Effector memory CD4-positive, alpha-beta T cell (primary cell): ENCODE data around the gene KIAA1755.

Experiments
- DNase-seq, 3 donors: peaks; one replicate each; pipeline ENCODE4 v3.0.0-alpha.2; 2020
- H3K27ac ChIP-seq: 2 replicates; pipeline ENCODE4 v1.7.0; 2013; ENCODE audit warnings: mild to moderate bottlenecking, low read length, moderate library complexity; ENCODE audit not compliant: insufficient read depth, poor library complexity, severe bottlenecking
- H3K27me3 ChIP-seq: replicated peaks from 2 replicates; pipeline ENCODE4 v1.7.0; 2013; ENCODE audit warnings: mild to moderate bottlenecking, low read length; ENCODE audit not compliant: insufficient read depth, control insufficient read depth, poor library complexity, severe bottlenecking
- H3K36me3 ChIP-seq: 2 replicates; pipeline ENCODE4 v1.7.0; 2013; ENCODE audit warnings: mild to moderate bottlenecking, low read length, moderate library complexity; ENCODE audit not compliant: control insufficient read depth, insufficient read depth
- H3K4me1 ChIP-seq: 2 replicates; pipeline ENCODE4 v1.7.0; 2013; ENCODE audit warnings: low read length, mild to moderate bottlenecking; ENCODE audit not compliant: control insufficient read depth, insufficient read depth, poor library complexity, severe bottlenecking
- H3K4me3 ChIP-seq: 2 replicates; pipeline ENCODE4 v1.7.0; 2013; ENCODE audit warnings: low read length, low read depth, mild to moderate bottlenecking; ENCODE audit not compliant: insufficient read depth, poor library complexity, severe bottlenecking
- H3K9me3 ChIP-seq: 2 replicates; pipeline ENCODE4 v1.7.0; 2013; ENCODE audit warnings: mild to moderate bottlenecking, low read length, moderate library complexity; ENCODE audit not compliant: control insufficient read depth
- total RNA-seq, 3 donors: gene quantifications; one replicate each; lab custom pipeline; 2026; lab: John Stamatoyannopoulos, UW

KIAA1755 gene
- total RNA-seq = 0 reads per million in 3 donors

GRCh38 chr20:38260378-38261053 lies at the start of gene KIAA1755:
Gene KIAA1755 (minus strand): TSS chr20:38260735. CDS start chr20:38260500, 235 bp downstream.
- H3K36me3 ChIP-seq = no peaks in the 10 kb centered on the region
- DNase-seq = no peak
- H3K4me3 ChIP-seq = no peak within 1 kb of the TSS
- no peaks in the 10 kb centered on the region for H3K4me1 ChIP-seq
- H3K27ac ChIP-seq = no peak within 1 kb of the TSS
- no peaks in the 10 kb centered on the region for H3K9me3 ChIP-seq
- H3K27me3 ChIP-seq = peaks cover 15% of the 10 kb centered on the region

GRCh38 chr20:38308447-38308846 lies 47.9 kb upstream of the KIAA1755 start:
- Histone ChIP-seq H3K27me3 (no peaks in the 10 kb centered on the region), H3K9me3 (no peaks in the 10 kb centered on the region), H3K4me1 (peaks cover 5% of the 10 kb centered on the region), H3K4me3 (no peak overlapping the region), H3K36me3 (no peaks in the 10 kb centered on the region), H3K27ac (no peak overlapping the region)
- DNase-seq = no peak

GRCh38 chr20:38308047-38308438 lies 47.5 kb upstream of the KIAA1755 start:
- DNase-seq = no peak
- no peak overlapping the region for H3K4me3 ChIP-seq
- peaks cover 5% of the 10 kb centered on the region for H3K4me1 ChIP-seq
- no peaks in the 10 kb centered on the region for H3K36me3 ChIP-seq
- H3K27ac ChIP-seq = no peak overlapping the region
- no peaks in the 10 kb centered on the region for H3K9me3 ChIP-seq
- H3K27me3 ChIP-seq = peaks cover under 1% of the 10 kb centered on the region

GRCh38 chr20:38307371-38308046 lies 47.0 kb upstream of the KIAA1755 start:
- no peak overlapping the region for H3K4me3 ChIP-seq
- H3K27me3 ChIP-seq = peaks cover 5% of the 10 kb centered on the region
- H3K36me3 ChIP-seq = no peaks in the 10 kb centered on the region
- peaks cover 5% of the 10 kb centered on the region for H3K4me1 ChIP-seq
- no peaks in the 10 kb centered on the region for H3K9me3 ChIP-seq
- no peak overlapping the region for H3K27ac ChIP-seq
- DNase-seq = no peak

GRCh38 chr20:38306379-38306778 lies 45.8 kb upstream of the KIAA1755 start:
- Histone ChIP-seq H3K4me3 (no peak overlapping the region), H3K9me3 (no peaks in the 10 kb centered on the region), H3K27ac (no peak overlapping the region), H3K36me3 (no peaks in the 10 kb centered on the region), H3K4me1 (peaks cover 5% of the 10 kb centered on the region), H3K27me3 (peaks cover 5% of the 10 kb centered on the region)
- DNase-seq = no peak

DNA sequence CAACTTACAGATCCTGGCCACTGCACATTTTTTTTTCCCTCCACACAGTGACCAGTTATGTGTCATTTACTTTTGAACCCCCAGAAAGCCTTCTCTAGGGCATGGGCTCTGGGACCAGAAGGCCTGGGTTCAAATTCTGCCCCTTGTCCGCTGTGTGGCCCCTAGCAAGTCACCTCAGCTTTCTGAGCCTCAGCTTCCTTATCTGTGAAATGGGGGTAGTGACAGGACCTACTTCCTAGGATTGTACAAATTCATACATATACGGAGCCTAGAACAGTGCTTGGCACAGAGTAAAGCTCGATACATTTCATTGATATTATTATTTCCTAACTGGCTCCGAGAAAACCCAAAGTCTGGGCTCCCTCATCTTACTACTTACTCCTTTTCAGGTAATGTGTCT lies 45.0 kb upstream of the KIAA1755 start:
- H3K4me3 ChIP-seq = no peak overlapping the region
- H3K36me3 ChIP-seq = no peaks in the 10 kb centered on the region
- no peak overlapping the region for H3K27ac ChIP-seq
- DNase-seq = no peak
- peaks cover 5% of the 10 kb centered on the region for H3K4me1 ChIP-seq
- no peaks in the 10 kb centered on the region for H3K9me3 ChIP-seq
- peaks cover 5% of the 10 kb centered on the region for H3K27me3 ChIP-seq

DNA sequence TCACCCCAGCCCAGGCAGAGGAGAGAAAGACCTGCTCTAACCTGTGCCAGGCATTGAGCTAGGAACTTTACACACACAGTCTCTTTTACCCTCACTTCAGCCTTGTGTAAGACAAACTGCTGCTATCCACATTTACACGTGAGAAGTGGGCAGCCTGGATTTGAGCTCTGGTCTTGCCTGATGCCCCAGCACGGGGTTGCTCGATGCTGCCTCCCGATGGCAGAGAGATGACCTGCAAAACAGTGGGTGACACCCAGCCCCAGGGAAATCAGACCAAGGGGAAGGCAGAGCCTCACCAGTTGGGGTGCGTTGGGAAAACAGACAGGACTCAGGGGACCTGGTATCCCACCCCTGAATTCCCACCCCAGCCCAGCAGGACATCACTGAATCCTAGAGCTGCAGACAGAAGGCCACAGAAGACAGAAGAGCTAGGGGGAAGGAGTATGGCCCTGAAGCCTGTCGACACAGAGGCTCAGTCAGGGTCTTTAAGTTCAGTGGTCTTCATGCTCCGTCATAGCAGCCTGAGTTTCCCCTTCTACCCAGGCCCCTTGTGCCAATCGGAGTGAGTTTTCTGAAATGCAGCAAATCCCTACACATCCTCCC lies 44.4 kb upstream of the KIAA1755 start:
- H3K27me3 ChIP-seq = peaks cover 5% of the 10 kb centered on the region
- H3K9me3 ChIP-seq = no peaks in the 10 kb centered on the region
- no peak overlapping the region for H3K27ac ChIP-seq
- H3K36me3 ChIP-seq = no peaks in the 10 kb centered on the region
- peaks cover 5% of the 10 kb centered on the region for H3K4me1 ChIP-seq
- no peak for DNase-seq
- no peak overlapping the region for H3K4me3 ChIP-seq

GRCh38 chr20:38303908-38304379 lies 43.4 kb upstream of the KIAA1755 start, which contains the start of gene BPI:
Gene BPI (plus strand): TSS chr20:38304156. CDS start chr20:38304224, 68 bp downstream.
- H3K27me3 ChIP-seq = peaks cover 5% of the 10 kb centered on the region
- no peak for DNase-seq
- H3K27ac ChIP-seq = no peak within 1 kb of the TSS
- H3K9me3 ChIP-seq = no peaks in the 10 kb centered on the region
- no peaks in the 10 kb centered on the region for H3K36me3 ChIP-seq
- no peak within 1 kb of the TSS for H3K4me3 ChIP-seq
- H3K4me1 ChIP-seq = peaks cover 5% of the 10 kb centered on the region

- H3K27ac ChIP-seq = no peak overlapping the region
- H3K4me3 ChIP-seq = no peak overlapping the region
- DNase-seq = no peak
- no peaks in the 10 kb centered on the region for H3K9me3 ChIP-seq
- peaks cover 5% of the 10 kb centered on the region for H3K27me3 ChIP-seq
- H3K36me3 ChIP-seq = no peaks in the 10 kb centered on the region
- H3K4me1 ChIP-seq = peaks cover 5% of the 10 kb centered on the region
Observed at GRCh38 chr20:38302786-38303185, 42.3 kb upstream of the KIAA1755 start.

DNA sequence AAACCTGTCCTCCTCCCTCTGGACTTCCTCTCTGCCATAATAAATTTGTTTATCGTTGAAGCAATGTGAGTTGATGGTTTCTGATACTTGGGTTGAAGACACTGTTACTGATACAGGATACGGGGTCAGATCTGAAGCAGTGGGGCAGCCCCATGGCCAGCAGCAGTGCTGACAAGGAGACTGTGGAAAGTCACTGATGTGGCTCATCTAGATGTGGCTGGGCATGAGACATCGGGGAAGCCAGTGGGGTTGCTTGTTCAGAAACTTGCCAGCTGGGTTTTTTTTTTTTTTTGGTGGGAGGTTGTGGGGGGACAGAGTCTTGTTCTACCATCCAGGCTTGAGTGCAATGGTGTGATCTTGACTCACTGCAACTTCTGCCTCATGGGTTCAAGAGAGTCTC lies 40.8 kb upstream of the KIAA1755 start:
- H3K4me1 ChIP-seq = peaks cover 5% of the 10 kb centered on the region
- DNase-seq = no peak

More for the DNA sequence above, 40.8 kb upstream of the KIAA1755 start:
- Histone ChIP-seq H3K36me3 (no peaks in the 10 kb centered on the region), H3K4me3 (no peak overlapping the region), H3K27ac (no peak overlapping the region), H3K27me3 (peaks cover 5% of the 10 kb centered on the region), H3K9me3 (no peaks in the 10 kb centered on the region)
